Cardiac fibroblast (primary cell): ENCODE data around the gene RRAGC.

Experiments used
- DNase-seq, 2 donors: peaks; one replicate each; pipeline versions ENCODE4 v3.0.0 to v3.0.0-alpha.2; 2010; ENCODE audit warnings: low read depth in 2 of 2
- H3K4me3 ChIP-seq, 2 donors: replicated peaks in 1 of 2; 1 replicate in 1 of 2; 2 replicates in 1 of 2; pipeline ENCODE4 v1.5.1; 2011; ENCODE audit warnings: low read depth in 2 of 2, low read length in 2 of 2, mild to moderate bottlenecking in 2 of 2, moderate library complexity in 1 of 2
- TF ChIP-seq, protein P1 (sequence below): IDR thresholded peaks from one replicate; pipeline ENCODE4 v1.5.1; 2011; ENCODE audit warnings: low read depth, mild to moderate bottlenecking, low read length, inconsistent platforms

Gene RRAGC

DNA sequence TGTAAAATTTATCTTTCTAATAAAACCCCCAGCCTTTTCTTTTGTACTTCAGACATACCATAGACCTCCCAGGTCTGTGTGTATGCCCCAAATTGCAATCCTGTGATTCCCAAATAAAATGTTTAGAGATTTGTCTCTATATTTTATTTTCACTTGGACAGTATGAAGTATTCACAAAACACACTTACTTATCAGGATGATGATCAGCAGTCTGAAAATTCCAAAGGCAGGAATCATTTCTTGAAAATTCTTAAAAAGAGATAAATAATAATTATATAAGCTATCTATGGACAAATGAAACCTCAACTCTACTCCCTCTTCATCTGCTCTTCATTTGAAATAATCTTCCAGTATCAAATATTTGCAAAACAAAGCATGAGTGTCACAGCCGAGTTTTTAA lies 33.4 kb upstream of the RRAGC start:
- no peak for DNase-seq
- no peak overlapping the region for H3K4me3 ChIP-seq
- TF ChIP-seq, protein P1, sequence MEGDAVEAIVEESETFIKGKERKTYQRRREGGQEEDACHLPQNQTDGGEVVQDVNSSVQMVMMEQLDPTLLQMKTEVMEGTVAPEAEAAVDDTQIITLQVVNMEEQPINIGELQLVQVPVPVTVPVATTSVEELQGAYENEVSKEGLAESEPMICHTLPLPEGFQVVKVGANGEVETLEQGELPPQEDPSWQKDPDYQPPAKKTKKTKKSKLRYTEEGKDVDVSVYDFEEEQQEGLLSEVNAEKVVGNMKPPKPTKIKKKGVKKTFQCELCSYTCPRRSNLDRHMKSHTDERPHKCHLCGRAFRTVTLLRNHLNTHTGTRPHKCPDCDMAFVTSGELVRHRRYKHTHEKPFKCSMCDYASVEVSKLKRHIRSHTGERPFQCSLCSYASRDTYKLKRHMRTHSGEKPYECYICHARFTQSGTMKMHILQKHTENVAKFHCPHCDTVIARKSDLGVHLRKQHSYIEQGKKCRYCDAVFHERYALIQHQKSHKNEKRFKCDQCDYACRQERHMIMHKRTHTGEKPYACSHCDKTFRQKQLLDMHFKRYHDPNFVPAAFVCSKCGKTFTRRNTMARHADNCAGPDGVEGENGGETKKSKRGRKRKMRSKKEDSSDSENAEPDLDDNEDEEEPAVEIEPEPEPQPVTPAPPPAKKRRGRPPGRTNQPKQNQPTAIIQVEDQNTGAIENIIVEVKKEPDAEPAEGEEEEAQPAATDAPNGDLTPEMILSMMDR: no peak

DNA sequence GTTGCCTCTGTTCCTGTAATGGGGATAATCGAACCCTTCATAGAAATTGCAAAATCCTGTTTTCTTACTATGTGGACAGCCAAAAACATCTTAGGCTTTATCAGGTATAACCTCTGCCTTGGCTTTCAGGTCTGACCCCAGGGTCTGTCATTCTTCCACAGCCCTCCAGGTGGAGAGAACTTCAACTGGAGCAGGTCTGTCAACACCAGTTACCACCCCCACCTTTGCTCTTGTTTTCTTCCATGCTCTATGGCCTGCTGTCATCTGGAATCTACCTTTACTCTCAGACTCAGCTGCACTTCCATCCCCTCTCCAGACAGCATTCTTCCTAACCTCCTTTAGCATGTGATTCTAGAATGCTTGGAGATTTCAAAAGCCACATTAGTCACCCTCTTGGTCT lies 32.2 kb upstream of the RRAGC start:
- no peak overlapping the region for H3K4me3 ChIP-seq
- DNase-seq: peak in 1 of 2 donors; percentile 13
- TF ChIP-seq, protein P1: no peak

DNA sequence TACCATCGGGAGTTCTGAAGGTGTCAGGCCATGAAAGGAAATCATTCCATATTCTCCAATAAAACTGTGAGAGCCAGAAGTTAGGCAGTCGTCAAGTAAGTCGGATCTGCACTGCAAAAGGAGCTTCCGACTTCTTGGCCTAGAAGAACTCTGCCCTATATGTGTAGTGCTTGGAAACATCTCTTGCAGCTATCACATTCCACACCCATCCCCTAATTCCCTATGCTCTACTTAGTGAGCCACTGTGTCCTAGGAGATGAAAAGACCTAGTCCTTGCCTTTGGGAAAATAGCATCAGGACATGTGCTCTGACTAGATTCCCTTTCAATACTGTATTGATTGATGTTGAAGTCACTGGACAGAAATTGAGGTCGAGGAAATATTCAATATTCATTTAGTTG lies 30.0 kb upstream of the RRAGC start:
- DNase-seq: no peak
- no peak overlapping the region for H3K4me3 ChIP-seq
- TF ChIP-seq, protein P1: no peak

DNA sequence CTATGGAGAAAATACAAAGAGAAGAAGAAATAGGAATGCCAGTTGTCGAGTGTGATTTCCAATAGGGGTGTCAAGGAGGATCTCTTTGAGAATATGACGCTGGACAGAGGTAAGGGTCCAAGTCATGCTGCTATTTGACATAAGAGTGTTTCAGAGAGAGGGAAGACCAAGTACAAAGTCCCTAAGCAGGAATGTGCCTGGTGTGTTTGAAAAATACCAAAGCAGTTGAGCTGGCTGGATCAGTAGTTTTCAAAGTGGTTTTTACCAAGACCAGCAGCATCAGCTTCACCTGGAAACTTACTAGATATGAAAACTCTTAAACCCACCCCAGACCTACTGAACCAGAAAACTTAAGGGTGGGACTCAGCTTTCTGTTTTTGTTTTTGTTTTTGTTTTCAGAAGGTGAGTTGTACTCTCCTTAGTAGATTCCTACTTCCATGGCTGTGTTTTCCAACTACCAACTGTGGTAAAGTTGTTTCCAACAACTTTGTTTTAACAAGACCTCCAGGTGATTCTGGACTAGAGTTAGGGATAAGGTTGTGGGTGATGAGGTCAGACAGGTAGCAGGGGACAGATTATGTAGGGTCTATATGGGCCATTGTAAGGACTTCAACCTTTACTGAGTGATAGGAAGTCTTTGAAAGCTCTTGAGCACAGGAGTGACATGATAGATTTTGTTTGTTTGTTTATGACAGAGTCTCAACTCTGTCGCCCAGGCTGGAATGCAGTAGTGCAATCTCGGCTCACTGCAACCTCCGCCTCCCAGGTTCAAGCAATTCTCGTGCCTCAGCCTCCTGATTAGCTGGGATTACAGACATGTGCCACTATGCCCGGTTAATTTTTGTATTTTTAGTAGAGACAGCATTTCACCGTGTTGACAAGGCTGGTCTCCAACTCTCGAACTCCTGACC lies 29.1 kb upstream of the RRAGC start:
- H3K4me3 ChIP-seq: no peak overlapping the region

DNA sequence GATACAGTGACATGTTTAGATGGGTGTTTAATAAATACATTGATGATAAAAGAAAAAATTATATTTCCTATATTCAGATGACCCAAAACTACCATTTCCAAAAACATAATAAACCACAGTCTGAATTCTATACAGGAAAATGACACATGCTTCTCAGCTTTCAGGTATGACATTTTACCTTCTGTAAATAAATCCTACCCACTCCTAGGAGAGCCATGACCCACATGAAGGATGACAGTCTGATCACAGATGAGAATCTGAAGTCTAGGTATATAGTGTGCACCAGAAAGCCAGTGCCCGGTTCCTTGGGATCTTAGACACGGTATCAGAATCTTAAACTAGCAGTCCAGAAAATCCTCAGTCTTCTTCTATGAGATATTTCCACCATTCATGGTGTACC lies 25.5 kb upstream of the RRAGC start:
- TF ChIP-seq, protein P1: no peak
- H3K4me3 ChIP-seq: no peak overlapping the region
- DNase-seq: no peak

More for the DNA sequence above, 29.1 kb upstream of the RRAGC start:
- TF ChIP-seq, protein P1: no peak
- DNase-seq: no peak

DNA sequence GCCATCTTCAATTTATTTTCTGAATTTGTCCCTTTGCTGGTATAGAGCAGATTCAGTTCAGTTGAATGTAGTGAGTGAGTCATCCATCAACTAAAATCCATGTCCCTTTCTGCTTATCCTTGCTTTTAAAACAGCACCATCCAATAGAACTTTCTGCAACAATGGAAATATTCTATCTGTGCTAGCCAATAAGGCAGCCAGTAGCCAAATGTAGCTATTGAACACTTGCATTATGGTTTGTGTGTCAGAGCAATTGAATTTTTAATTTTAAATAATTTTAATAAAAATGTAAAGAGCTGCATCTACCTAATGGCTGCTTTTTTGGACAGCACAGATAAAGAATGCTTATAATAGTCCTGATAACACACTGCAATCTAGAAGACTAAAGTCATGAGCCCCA lies 21.9 kb upstream of the RRAGC start, which contains the start of gene GJA9:
Gene GJA9, minus strand, starts transcription at position 101 of the 400 bp plus-strand sequence. CDS start 5,489 bp downstream, outside the sequence.
- peak in 1 of 2 donors; percentile 10 for DNase-seq
- TF ChIP-seq, protein P1: no peak
- no peak within 1 kb of the TSS for H3K4me3 ChIP-seq
